Hippocampal formation (tissue), 2 donors: ENCODE data around the gene ARMH1.
"Not testable (repeated sequence)": the region's sequence is repeated elsewhere in the genome, so short reads cannot be mapped to it uniquely, and the experiment has no call there.

Experiments used
- DNase-seq, 2 donors: peaks; one replicate each; lab custom pipeline; 2025; lab: John Stamatoyannopoulos, UW

The ARMH1 gene

DNA sequence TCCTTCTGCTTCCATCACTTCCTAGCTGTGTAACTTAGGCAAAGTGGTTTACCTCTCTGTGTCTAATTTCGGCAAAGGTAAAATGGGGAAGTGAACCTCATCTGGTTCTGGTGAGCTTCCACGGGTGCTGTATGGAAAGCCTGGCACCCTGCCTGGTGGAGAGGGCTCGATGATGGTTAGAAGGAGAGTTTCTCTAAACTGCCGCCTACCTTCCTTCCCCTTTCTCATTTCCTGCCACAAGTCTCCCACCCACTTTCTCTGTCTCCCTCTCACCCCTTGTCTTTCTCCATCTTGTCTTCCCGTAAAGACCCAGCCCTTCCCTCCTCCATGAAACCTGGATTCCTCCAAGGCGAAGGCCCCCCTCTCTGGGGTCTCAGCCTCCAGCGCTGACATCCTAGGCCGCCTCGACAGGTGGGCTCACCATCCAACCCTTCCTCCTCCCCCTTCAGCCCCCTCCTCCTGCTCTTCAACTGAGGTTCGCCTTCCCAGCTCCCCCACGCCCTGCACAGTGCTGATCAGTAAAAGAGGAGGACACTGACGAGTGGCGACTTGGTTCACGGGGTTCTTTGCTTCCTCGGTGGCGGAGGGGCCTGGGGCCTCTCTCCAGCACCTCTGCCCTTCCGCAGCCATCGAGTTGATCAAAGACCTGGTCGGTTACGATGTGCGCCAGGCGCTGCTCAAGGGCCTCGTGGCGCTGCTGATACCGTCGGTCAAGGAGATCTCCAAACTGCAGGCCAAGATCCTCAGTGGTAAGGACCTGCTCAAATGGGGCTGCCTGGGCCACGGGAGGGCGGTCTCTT, 49.2 kb downstream of the ARMH1 start:
- DNase-seq, result no peak

DNA sequence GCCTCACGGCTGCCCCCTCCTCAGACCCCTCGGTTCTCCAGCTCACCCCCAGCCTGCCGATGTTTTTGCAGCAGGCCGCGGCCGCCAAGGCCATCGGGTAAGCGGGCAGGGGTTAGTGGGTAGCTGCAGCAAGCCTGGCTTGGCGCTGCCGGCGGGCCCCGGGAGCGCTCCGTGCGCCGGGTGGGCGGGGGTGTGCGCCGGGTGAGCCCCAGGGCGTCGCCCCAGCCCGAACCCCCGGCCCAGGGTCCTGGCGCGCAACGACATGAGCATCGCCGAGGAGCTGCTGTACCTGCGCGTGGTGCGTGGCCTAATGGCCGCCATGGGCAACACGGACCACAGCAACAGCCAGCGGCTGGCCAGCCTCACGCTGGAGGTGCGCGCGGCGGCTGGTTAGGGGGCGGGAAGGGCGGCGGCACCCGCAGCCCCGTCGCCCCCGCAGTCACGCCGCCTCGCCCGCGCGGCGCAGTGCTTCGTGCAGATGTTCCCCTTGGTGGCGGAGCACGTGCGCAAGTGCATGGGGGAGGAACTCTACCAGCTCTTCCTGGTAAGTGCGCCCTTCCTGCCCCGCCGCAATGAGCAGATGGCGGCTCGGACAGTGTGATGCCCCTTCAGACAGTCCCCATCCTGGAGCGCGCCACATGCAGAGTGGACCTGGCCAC, 49.9 kb downstream of the ARMH1 start:
- no peak for DNase-seq

DNA sequence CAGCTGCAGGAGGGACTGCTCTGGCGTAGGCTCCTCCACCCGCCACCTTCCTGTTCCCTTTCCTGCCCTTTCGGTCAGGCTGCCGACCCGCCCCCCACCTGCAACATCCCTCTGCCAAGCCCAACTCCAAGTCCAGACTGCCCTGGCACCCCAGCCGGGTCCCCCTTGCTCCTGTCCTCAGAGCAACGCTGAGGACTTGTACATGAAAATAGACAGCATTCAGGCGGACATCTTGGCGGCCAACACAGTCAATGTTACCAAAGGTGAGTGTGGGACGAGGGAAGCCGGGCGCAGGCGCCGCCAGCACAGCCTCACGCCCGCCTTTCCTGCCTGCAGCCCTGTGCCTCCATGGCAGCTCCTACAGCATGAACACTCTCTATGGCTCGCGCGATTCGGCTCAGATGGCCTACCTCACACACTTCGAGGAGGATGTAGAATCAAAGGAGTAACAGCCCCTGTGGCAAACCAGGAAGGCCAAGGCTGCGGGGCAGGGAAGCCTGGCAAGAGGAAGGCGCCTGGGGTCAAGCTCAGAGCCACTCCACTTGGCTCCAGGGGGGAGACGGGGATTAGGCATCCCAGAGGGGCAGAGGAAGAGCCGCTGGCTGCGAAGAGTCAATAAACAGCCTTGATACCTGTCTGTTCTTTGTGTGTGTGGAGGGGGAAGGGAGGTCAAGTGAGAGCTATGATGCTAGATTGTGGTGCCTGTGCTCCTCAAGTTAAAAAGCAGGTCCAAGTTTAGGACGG, 50.6 kb downstream of the ARMH1 start:
- no peak for DNase-seq

DNA sequence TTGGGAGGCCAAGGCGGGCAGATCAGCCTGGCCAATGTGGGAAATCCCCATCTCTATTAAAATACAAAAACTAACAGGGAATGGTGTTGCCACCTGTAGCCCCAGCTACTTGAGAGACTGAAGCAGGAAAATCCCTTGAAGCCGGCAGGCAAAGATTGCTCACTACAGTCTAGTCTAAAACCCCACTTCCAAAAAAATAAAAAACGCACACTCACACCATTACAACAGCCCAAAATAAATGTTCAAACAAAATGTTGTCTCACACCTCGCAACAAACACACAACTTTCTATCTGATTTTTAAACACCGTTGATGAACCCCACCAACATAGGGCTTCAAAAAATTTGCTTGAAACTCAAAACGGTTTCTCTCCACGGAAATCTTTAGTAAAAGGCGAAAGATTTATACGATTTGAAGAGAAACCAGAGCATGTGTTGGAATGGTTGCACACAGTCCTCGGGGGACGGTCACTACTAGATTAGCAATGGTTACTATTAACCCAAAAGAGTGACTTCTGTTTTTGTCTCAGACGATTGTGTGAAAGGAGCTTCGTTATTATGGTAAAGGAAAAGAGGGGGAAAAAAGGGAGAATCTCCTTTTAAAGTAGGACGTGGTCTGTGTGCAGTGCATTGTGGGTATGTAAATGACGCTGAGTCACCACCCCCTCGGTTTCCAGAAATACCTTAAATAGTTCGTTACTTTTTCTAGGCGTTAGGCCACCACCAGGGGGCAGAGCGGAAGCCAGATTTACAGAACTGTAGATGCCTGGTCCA, 56.4 kb downstream of the ARMH1 start, which contains the start of gene RNU5D-1:
RNU5D-1 (minus strand) TSS at position 430 of the 772 bp plus-strand sequence.
- DNase-seq, result peak; percentile 84 to 96

DNA sequence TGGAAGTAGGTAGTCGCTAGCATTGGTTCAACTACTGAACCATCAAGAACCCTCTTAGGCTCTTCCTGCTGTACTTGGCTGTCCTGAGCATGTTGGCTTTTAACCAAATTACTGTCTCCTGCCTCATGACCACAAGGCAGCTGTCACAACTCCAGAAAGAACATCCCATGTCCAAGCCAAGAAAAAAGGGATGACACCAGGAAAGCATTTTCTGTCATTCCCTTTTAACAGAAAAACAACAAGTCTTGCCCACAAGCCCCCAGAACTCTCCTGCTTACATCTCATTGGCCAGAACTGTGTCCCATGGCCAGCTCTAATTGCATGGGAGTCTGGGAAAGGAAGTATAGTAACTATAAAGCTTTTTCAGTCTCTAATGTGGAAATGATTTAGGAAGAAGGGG, 58.9 kb downstream of the ARMH1 start:
- no peak for DNase-seq

DNA sequence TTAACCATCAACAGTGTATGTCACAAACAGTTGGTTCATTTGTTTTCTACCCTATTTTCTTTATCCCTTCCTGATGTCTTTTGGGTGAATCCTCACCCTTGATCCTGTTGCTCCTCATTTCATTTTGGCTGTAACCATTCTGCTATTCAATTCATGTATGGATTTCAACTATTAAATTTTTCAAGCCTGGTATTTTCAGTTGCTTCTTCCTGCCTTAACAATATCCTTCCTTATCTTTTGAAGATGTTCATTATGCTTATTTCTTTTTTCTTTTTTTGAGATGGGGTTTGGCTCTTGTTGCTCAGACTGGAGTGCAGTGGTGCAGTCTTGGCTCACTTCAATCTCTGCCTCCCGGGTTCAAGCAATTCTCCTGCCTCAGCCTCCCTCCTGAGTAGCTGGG, 59.3 kb downstream of the ARMH1 start:
- no peak for DNase-seq

DNA sequence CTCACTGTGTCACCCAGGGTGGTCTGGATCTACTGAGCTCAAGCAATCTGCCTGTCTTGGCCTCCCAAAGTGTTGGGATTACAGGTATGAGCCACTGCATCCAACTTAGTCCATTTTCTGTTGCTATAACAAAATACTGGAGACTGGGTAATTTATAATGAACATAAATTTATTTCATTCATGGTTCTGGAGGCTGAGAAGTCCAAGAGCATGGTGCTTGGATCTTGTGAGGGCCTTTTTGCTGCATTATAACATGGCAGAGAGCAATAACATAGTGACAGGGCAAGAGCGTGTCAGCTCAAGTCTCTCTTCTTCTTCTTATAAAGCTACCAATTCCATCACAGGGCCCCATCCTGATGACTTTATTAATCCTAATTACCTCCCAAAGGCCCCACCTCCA, 61.5 kb downstream of the ARMH1 start:
- DNase-seq, result no peak

DNA sequence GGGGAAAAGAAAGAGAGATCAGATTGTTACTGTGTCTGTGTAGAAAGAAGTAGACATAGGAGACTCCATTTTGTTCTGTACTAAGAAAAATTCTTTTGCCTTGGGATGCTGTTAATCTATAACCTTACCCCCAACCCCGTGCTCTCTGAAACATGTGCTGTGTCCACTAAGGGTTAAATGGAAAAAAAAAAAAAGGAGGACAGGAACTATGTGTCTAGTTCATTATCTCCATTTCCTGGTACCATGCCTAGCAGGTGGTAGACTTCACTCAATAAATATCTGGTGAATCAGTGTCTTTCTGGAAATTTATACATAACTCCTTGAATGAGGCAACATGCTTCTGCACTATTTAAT, 64.4 kb downstream of the ARMH1 start:
- not testable (repeated sequence) for DNase-seq

DNA sequence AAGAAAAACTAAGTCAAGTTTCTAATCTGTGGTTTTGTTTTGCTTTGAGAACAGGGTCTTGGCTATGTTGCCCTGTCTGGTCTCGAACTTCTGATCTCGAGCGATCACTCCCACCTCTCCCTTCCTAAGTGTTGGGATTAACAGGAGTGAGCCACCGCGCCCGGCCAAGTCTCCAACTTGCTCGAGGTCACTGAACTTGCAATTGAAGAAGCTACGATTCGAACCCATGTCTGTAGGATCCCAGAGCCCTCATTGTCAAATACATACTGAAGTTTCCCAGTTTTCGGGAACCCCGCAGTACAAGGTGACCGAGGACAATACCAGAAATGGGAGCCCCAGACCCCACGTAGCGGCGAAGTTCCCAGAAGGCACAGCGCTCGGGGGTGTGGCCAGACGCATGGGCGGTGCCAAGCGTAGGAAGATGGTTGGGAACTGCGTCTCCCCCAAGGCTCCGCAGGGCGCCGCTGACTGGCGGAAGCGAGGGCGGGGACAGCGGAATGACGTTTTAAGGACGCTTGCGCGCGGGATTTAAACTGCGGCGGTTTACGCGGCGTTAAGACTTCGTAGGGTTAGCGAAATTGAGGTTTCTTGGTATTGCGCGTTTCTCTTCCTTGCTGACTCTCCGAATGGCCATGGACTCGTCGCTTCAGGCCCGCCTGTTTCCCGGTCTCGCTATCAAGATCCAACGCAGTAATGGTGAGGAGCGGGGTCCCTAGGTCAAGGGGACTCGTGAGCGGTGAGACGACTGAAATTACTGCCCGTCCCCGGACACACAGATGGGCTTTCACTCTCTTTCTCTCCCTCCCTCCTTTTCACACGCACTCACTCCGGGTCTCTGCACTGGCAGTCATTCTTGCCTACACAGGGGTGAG, 65.0 kb downstream of the ARMH1 start, which contains the start of gene KIF2C:
KIF2C (plus strand) TSS at position 531 of the 872 bp plus-strand sequence; CDS start at position 627, 96 bp downstream.
- DNase-seq, result peak; percentile 94 to 96

DNA sequence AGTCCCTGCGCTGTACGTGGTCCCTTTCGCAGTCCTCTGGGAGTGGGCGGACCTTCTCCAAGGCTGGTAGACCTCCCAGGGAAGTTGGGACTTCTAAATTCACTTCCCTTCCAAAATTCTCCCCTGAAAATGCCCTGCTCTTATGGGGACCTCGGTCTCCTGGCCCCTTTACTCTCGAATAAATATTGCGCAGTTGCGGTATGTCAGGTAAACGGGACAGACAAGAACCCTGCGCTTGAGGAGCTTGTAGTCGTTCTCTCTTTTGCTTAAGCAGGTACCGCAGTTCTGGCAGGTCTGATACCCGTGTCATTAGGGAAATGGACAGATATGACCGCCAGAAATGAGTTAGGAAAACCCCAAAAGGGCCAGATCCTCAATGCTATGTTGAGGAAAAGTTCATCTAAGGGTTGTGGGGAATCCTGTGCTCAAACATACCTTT, 65.7 kb downstream of the ARMH1 start:
- DNase-seq, result no peak

DNA sequence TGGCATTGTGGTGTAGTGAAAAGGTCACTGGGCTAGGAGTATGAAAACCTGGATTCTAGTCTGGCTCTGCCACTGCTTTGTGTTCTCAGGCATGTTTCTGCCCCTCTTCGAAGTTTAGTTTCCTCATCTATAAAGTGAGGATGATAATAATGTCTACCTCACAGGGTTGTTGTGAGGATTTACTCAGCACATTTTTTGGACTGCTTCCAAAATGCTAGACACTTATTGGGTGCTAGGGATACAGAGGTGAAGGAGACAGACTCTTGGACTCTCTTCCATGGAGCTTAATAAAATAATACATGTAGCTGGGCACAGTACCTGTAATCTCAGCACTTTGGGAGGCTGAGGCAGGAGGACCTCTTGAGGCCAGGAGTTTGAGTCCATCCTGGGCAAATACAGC, 68.7 kb downstream of the ARMH1 start:
- no peak for DNase-seq

DNA sequence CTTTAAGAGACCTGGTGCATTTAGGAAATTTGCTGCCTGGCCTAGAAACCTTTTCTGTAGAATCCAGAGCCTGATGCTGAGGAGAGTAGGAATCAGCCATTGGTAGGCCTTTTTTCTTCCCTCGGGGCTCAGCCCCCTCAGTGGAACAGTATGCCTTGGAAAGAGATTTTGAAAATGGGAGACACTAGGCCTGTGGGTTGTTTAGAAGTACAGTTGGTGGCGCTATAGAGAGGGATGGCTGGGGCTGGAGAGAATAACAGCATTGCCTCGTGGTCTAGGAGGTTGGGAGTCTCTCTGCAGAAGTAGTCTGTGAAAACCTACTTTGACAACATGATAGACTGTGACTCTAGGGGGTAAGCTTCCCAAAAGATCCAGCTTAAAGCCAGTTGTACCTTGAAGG, 73.4 kb downstream of the ARMH1 start:
- DNase-seq, result no peak

DNA sequence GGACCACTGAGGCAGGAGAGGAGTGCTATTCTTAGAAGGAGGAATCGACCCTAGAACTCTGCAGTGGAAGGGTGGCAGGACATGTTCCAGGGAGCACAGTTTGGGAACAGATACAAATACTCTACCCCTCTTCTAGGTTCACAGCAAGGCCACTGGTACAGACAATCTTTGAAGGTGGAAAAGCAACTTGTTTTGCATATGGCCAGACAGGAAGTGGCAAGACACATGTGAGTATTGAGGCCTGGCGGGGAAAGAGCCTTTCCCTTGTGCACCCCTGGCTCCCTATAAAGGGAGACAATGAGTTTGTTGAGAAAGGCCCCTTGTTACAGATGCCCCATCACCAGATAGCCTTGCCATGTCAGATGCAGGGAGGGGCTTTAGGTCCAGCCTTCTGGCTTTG, 82.9 kb downstream of the ARMH1 start:
- DNase-seq, result no peak

DNA sequence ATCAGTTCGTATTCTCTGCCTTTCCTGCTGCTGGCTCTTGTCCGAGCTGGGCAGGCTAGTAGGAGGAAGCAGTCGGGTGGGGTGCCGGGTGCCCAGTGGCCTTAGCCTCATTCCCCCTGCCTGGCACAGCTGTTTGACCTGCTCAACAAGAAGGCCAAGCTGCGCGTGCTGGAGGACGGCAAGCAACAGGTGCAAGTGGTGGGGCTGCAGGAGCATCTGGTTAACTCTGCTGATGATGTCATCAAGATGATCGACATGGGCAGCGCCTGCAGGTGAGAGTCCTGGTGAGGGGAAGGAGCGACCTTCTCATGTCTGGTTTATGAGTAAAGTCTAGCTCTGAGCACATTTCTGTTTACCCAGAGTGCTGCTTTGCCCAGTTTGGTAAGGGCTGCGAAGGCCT, 84.6 kb downstream of the ARMH1 start:
- DNase-seq, result no peak

DNA sequence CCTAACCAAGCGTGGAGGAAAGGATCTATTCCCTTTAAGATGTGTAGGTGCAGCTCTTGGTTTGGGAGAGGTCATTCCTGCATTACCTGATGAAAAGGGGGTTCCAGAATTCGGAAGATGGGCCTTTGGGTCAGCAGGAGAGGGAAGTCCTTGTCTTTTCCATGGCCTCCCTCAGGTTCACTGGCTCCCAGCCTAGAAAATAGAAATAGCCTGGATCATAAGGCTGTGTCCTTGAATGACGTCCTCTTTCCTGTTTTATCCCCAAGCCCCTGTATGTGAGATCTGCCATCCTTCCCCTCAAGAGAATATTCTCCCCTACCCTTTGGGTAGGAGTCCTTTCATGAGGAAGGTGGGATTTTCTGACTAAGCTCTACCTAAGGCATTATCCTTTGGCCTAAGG, 86.4 kb downstream of the ARMH1 start:
- no peak for DNase-seq

DNA sequence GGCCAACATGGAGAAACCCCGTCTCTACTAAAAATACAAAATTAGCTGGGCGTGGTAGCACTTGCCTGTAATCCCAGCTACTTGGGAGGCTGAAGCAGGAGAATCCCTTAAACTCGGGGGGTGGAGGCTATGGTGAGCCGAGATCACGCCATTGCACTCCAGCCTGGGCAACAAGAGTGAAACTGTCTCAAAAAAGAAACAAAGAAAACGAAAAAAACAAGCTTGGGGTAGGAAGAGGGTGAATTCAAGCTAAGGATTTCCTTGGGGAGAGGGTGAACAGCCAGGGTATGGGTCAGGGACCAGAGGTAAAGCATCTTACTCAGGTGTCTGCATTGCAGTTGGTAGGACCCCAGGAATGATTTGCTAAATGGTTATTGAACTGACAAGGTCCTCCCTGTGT, 91.9 kb downstream of the ARMH1 start:
- DNase-seq, result not testable (repeated sequence)
